Measurements from ENCODE around the gene FAM229A.

GRCh38 chr1:32335790-32336590, 26.3 kb downstream of the FAM229A start, which contains the start of gene MARCKSL1:
- TF ChIP-seq SP1 (IDR thresholded peaks at IDR 0.05) (no peak), REST (IDR thresholded peaks at IDR 0.05) (no peak), MAX (IDR thresholded peaks at IDR 0.05) (no peak)
- TF ChIP-seq, protein P1, sequence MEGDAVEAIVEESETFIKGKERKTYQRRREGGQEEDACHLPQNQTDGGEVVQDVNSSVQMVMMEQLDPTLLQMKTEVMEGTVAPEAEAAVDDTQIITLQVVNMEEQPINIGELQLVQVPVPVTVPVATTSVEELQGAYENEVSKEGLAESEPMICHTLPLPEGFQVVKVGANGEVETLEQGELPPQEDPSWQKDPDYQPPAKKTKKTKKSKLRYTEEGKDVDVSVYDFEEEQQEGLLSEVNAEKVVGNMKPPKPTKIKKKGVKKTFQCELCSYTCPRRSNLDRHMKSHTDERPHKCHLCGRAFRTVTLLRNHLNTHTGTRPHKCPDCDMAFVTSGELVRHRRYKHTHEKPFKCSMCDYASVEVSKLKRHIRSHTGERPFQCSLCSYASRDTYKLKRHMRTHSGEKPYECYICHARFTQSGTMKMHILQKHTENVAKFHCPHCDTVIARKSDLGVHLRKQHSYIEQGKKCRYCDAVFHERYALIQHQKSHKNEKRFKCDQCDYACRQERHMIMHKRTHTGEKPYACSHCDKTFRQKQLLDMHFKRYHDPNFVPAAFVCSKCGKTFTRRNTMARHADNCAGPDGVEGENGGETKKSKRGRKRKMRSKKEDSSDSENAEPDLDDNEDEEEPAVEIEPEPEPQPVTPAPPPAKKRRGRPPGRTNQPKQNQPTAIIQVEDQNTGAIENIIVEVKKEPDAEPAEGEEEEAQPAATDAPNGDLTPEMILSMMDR (IDR thresholded peaks at IDR 0.05; ENCODE audit: low read depth, low read length, missing input control), result no peak
